Trophoblast cell (in vitro differentiated cells and primary cell): Measurements from ENCODE around the gene RPA1.
"Not testable (repeated sequence)": the region's sequence is repeated elsewhere in the genome, so short reads cannot be mapped to it uniquely, and the experiment has no call there.

ENCODE experiments used
- DNase-seq, 2 donors: peaks; one replicate each; pipeline ENCODE4 v3.0.0-alpha.2; 2016
- H2AFZ ChIP-seq: 2 replicates; pipeline ENCODE4 v1.6.1; 2013; ENCODE audit warnings: low read length, moderate library complexity, mild to moderate bottlenecking; ENCODE audit not compliant: insufficient read depth, poor library complexity
- H2AK5ac ChIP-seq: 2 replicates; pipeline ENCODE4 v1.6.1; 2013; ENCODE audit warnings: mild to moderate bottlenecking, low read length
- H2BK120ac ChIP-seq: 2 replicates; pipeline ENCODE4 v1.6.1; 2013; ENCODE audit warnings: low read length, mild to moderate bottlenecking, moderate library complexity; ENCODE audit not compliant: insufficient read depth, poor library complexity
- H2BK12ac ChIP-seq: 2 replicates; pipeline ENCODE4 v1.6.1; 2013; ENCODE audit warnings: mild to moderate bottlenecking, low read length, moderate library complexity
- H2BK5ac ChIP-seq: 2 replicates; pipeline ENCODE4 v1.6.1; 2013; ENCODE audit warnings: low read length, low read depth, moderate library complexity, mild to moderate bottlenecking; ENCODE audit not compliant: poor library complexity
- H3K14ac ChIP-seq: 2 replicates; pipeline ENCODE4 v1.6.1; 2013; ENCODE audit warnings: mild to moderate bottlenecking, low read length
- H3K18ac ChIP-seq: 2 replicates; pipeline ENCODE4 v1.6.1; 2013; ENCODE audit warnings: mild to moderate bottlenecking, low read length
- H3K23ac ChIP-seq: 2 replicates; pipeline ENCODE4 v1.6.1; 2013; ENCODE audit warnings: low read length
- H3K27ac ChIP-seq: 2 replicates; pipeline ENCODE4 v1.5.1; 2013; ENCODE audit warnings: low read depth, mild to moderate bottlenecking, inconsistent platforms, low read length, moderate library complexity
- H3K27me3 ChIP-seq: 2 replicates; pipeline ENCODE4 v1.6.1; 2013; ENCODE audit warnings: inconsistent platforms, mild to moderate bottlenecking, low read length, moderate library complexity; ENCODE audit not compliant: insufficient read depth
- H3K36me3 ChIP-seq, 2 experiments: 1 replicate in 1 of 2; 2 replicates in 1 of 2; pipeline ENCODE4 v1.6.1; 2013; ENCODE audit warnings: low read length in 2 of 2, mild to moderate bottlenecking in 2 of 2, moderate library complexity in 1 of 2; ENCODE audit not compliant: insufficient read depth in 2 of 2, control insufficient read depth in 1 of 2
- H3K4ac ChIP-seq: 2 replicates; pipeline ENCODE4 v1.6.1; 2013; ENCODE audit warnings: low read depth, mild to moderate bottlenecking, low read length, moderate library complexity
- H3K4me1 ChIP-seq, 2 experiments: 1 replicate in 1 of 2; 2 replicates in 1 of 2; pipeline ENCODE4 v1.6.1; 2013; ENCODE audit warnings: low read length in 2 of 2, mild to moderate bottlenecking in 2 of 2, moderate library complexity in 1 of 2; ENCODE audit not compliant: insufficient read depth in 2 of 2, control insufficient read depth in 1 of 2
- H3K4me2 ChIP-seq: 2 replicates; pipeline ENCODE4 v1.6.1; 2013; ENCODE audit warnings: inconsistent platforms, mild to moderate bottlenecking, low read length, moderate library complexity
- H3K4me3 ChIP-seq: 2 replicates; pipeline ENCODE4 v1.5.1; 2013; ENCODE audit warnings: mild to moderate bottlenecking, low read depth, low read length, inconsistent platforms
- H3K79me1 ChIP-seq: one replicate; pipeline ENCODE4 v1.6.1; 2013; ENCODE audit warnings: low read length
- H3K79me2 ChIP-seq: 2 replicates; pipeline ENCODE4 v1.6.1; 2013; ENCODE audit warnings: low read length, mild to moderate bottlenecking; ENCODE audit not compliant: control insufficient read depth, insufficient read depth, poor library complexity
- H3K9ac ChIP-seq: 2 replicates; pipeline ENCODE4 v1.6.1; 2013; ENCODE audit warnings: mild to moderate bottlenecking, low read length
- H3K9me3 ChIP-seq: 2 replicates; pipeline ENCODE4 v1.6.1; 2013; ENCODE audit warnings: low read depth, mild to moderate bottlenecking, control low read depth, inconsistent platforms, low read length; ENCODE audit not compliant: insufficient read depth
- H4K12ac ChIP-seq: 2 replicates; pipeline ENCODE4 v1.6.1; 2013; ENCODE audit warnings: low read depth, mild to moderate bottlenecking, low read length, moderate library complexity
- H4K8ac ChIP-seq: 2 replicates; pipeline ENCODE4 v1.6.1; 2013; ENCODE audit warnings: low read depth, mild to moderate bottlenecking, low read length, moderate library complexity
- H4K91ac ChIP-seq: one replicate; pipeline ENCODE4 v1.6.1; 2013; ENCODE audit warnings: low read depth, mild to moderate bottlenecking, low read length, moderate library complexity
- WGBS: extraction: QIAGEN DNeasy Blood & Tissue Kit; methylation state at CpG from one replicate; pipeline ENCODE4 v1.1.7; 2013; ENCODE audit warnings: missing lambda C conversion rate; ENCODE audit not compliant: insufficient read length, insufficient coverage; ENCODE audit errors: extremely low coverage; 5-methylcytosine and 5-hydroxymethylcytosine counted together

The RPA1 gene

GRCh38 chr17:1847191-1847590, 17.4 kb downstream of the RPA1 start:
- H3K4me2 ChIP-seq, result no peak overlapping the region
- H3K4me1 ChIP-seq, result no peaks in the 10 kb centered on the region
- no peak overlapping the region for H3K4me3 ChIP-seq
- H3K36me3 ChIP-seq, result peaks cover 21 to 26% of the 10 kb centered on the region in 2 experiments
- H2BK120ac ChIP-seq, result no peak overlapping the region
- no peak overlapping the region for H4K8ac ChIP-seq
- H4K12ac ChIP-seq, result no peak overlapping the region
- no peak overlapping the region for H2AK5ac ChIP-seq
- no peak overlapping the region for H2BK5ac ChIP-seq
- no peaks in the 10 kb centered on the region for H3K79me1 ChIP-seq
- WGBS, result no CpG with 5 or more reads among the region's 3 CpGs
- no peak overlapping the region for H2AFZ ChIP-seq
- no peak for DNase-seq
- H3K9ac ChIP-seq, result no peak overlapping the region
- H3K23ac ChIP-seq, result no peak overlapping the region
- no peaks in the 10 kb centered on the region for H3K9me3 ChIP-seq
- H3K27me3 ChIP-seq, result no peaks in the 10 kb centered on the region
- no peak overlapping the region for H3K14ac ChIP-seq
- no peak overlapping the region for H3K4ac ChIP-seq
- H4K91ac ChIP-seq, result no peak overlapping the region
- H3K18ac ChIP-seq, result no peak overlapping the region
- no peaks in the 10 kb centered on the region for H3K79me2 ChIP-seq
- no peak overlapping the region for H3K27ac ChIP-seq
- no peak overlapping the region for H2BK12ac ChIP-seq

DNA sequence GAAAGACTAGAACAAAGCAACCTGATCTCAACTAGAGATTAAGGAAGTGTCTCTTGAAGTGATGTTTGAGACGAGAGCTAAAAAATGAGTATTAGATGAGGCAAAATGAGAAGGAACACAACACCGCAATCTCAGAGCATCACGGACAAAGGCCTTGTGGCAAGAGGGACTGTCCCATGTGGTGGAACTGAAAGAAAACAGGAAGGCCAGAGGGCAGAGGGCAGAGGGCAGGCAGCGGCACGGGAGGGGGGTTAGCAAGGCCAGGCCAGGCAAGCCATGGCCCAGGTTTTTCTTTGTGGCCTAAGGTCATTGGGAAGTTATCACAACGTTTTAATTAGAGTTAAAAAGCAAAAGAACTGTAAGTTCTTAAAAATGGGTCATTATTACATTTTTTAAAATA, 22.5 kb downstream of the RPA1 start:
- Histone ChIP-seq H2BK120ac (no peak overlapping the region), H3K18ac (no peak overlapping the region), H3K14ac (no peak overlapping the region), H3K36me3 (peaks cover 16 to 19% of the 10 kb centered on the region in 2 experiments), H2BK12ac (no peak overlapping the region), H3K9me3 (peaks cover 2% of the 10 kb centered on the region), H3K27me3 (no peaks in the 10 kb centered on the region), H3K4me1 (no peaks in the 10 kb centered on the region), H3K4ac (no peak overlapping the region), H3K79me1 (no peaks in the 10 kb centered on the region), H3K4me3 (no peak overlapping the region), H4K12ac (no peak overlapping the region), H3K27ac (no peak overlapping the region), H3K23ac (no peak overlapping the region), H3K4me2 (no peak overlapping the region), H4K91ac (no peak overlapping the region), H2AFZ (no peak overlapping the region), H3K9ac (no peak overlapping the region), H3K79me2 (no peaks in the 10 kb centered on the region), H2AK5ac (no peak overlapping the region), H2BK5ac (no peak overlapping the region), H4K8ac (no peak overlapping the region)
- no CpG with 5 or more reads among the region's 6 CpGs for WGBS
- no peak for DNase-seq

DNA sequence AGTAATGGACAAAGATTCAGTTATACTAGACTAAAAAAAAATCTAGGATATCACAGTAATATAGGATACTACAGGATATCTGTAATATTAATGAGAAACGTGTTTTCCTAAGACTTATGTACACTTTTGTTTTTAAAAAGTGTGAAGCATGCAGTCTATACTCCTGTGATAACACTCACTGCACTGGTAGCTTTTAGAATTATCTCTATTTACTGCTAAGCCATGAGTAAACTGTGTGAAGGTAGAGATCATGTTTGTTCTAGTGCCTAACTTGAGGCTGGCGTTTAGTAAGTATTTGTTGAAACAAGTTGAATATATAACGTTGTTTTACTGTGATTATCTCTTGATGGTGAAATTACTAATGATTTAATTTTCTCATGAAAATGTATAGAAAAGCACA, 23.9 kb downstream of the RPA1 start:
- no peak overlapping the region for H2BK120ac ChIP-seq
- H3K36me3 ChIP-seq, result peaks cover 20 to 21% of the 10 kb centered on the region in 2 experiments
- no peak overlapping the region for H3K9ac ChIP-seq
- H3K27ac ChIP-seq, result no peak overlapping the region
- no peak overlapping the region for H4K12ac ChIP-seq
- H2AK5ac ChIP-seq, result no peak overlapping the region
- H3K27me3 ChIP-seq, result no peaks in the 10 kb centered on the region
- no peak overlapping the region for H3K14ac ChIP-seq
- no peak overlapping the region for H3K23ac ChIP-seq
- no peak overlapping the region for H2BK12ac ChIP-seq
- no peak for DNase-seq
- H3K4me2 ChIP-seq, result no peak overlapping the region
- H2BK5ac ChIP-seq, result no peak overlapping the region
- WGBS, result no CpG with 5 or more reads among the region's 3 CpGs
- H3K79me1 ChIP-seq, result no peaks in the 10 kb centered on the region
- no peaks in the 10 kb centered on the region for H3K4me1 ChIP-seq
- no peak overlapping the region for H3K18ac ChIP-seq
- H3K9me3 ChIP-seq, result peaks cover 2% of the 10 kb centered on the region
- H3K79me2 ChIP-seq, result no peaks in the 10 kb centered on the region
- H3K4me3 ChIP-seq, result no peak overlapping the region
- no peak overlapping the region for H4K91ac ChIP-seq
- no peak overlapping the region for H4K8ac ChIP-seq
- no peak overlapping the region for H3K4ac ChIP-seq
- H2AFZ ChIP-seq, result no peak overlapping the region

DNA sequence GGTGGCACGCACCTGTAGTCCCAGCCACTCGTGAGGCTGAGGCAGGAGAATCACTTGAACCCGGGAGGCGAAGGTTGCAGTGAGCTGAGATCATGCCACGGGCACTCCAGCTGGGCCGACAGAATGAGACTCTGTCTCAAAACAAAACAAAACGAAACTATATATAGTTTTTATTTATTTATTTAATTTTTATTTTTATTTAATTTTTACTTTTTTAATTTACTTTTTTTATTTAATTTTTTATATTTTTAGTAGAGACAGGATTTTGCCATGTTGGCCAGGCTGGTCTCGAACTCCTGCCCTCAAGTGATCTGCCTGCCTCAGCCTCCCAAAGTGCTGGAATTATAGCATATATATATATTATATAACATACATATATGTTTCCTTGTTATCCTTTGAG, 26.7 kb downstream of the RPA1 start:
- H3K18ac ChIP-seq, H3K79me1 ChIP-seq, DNase-seq, H3K4me1 ChIP-seq, H3K27ac ChIP-seq, H2BK12ac ChIP-seq, H2AK5ac ChIP-seq, H3K4ac ChIP-seq, H2BK5ac ChIP-seq, H3K79me2 ChIP-seq, H2BK120ac ChIP-seq, H3K27me3 ChIP-seq, H3K4me3 ChIP-seq, H3K14ac ChIP-seq, H3K9ac ChIP-seq, H3K23ac ChIP-seq, H4K12ac ChIP-seq, H4K8ac ChIP-seq, H2AFZ ChIP-seq, H3K9me3 ChIP-seq, H4K91ac ChIP-seq, H3K4me2 ChIP-seq: not testable (repeated sequence)
- H3K36me3 ChIP-seq, result peaks cover 22 to 28% of the 10 kb centered on the region in 2 experiments
- WGBS, result no CpG with 5 or more reads among the region's 8 CpGs
